H1 (cell line): ENCODE results near the gene KRABD2.

Experiments used
- CHD7 ChIP-seq: fragments of 300-600 bp; sonication (generic); IDR thresholded peaks from 2 replicates; pipeline ENCODE4 v1.7.1; 2012; ENCODE audit warnings: low read length, moderate library complexity, mild to moderate bottlenecking, inconsistent platforms; ENCODE audit not compliant: insufficient replicate concordance
- JUN ChIP-seq: IDR thresholded peaks from 2 replicates; pipeline ENCODE4 v1.6.1; 2011; ENCODE audit warnings: low read depth, mild to moderate bottlenecking, improper control_type of control experiment, low read length
- PHF8 ChIP-seq: fragments of 200-600 bp; sonication (generic); conservative IDR thresholded peaks from 2 replicates; pipeline ENCODE4 v1.7.1; 2012; ENCODE audit warnings: low read depth, mild to moderate bottlenecking, inconsistent platforms, low read length, moderate library complexity
- RAD21 ChIP-seq, 2 experiments: IDR thresholded peaks in 1 of 2; conservative IDR thresholded peaks in 1 of 2; 2 replicates each; pipeline ENCODE4 v1.6.1; 2011; ENCODE audit warnings: low read depth in 2 of 2, low read length in 2 of 2, improper control_type of control experiment in 1 of 2, inconsistent platforms in 1 of 2, mild to moderate bottlenecking in 1 of 2, moderate library complexity in 1 of 2
- RFX5 ChIP-seq: IDR thresholded peaks from 2 replicates; pipeline ENCODE4 v1.6.1; 2011; ENCODE audit warnings: low read depth, low read length, improper control_type of control experiment, borderline replicate concordance
- SIN3A ChIP-seq, 2 experiments: IDR thresholded peaks in 1 of 2; conservative IDR thresholded peaks in 1 of 2; 2 replicates each; pipeline ENCODE4 v1.6.1; 2011 to 2012; ENCODE audit warnings: low read length in 2 of 2, improper control_type of control experiment in 1 of 2, low read depth in 1 of 2, mild to moderate bottlenecking in 1 of 2
- SIRT6 ChIP-seq: IDR thresholded peaks from one replicate; pipeline ENCODE4 v1.7.1; 2012; ENCODE audit warnings: low read length, inconsistent platforms
- SUZ12 ChIP-seq: fragments of 200-600 bp; sonication (generic); IDR thresholded peaks from 2 replicates; pipeline ENCODE4 v1.6.1; 2012; ENCODE audit warnings: mild to moderate bottlenecking, inconsistent platforms, low read length, moderate library complexity, mixed read lengths
- USF2 ChIP-seq: IDR thresholded peaks from 2 replicates; pipeline ENCODE4 v1.6.1; 2011; ENCODE audit warnings: low read length, improper control_type of control experiment
- TF ChIP-seq, protein P1 (sequence below): IDR thresholded peaks from 2 replicates; pipeline ENCODE4 v1.6.1; 2011; ENCODE audit warnings: low read depth, mild to moderate bottlenecking, low read length; ENCODE audit not compliant: insufficient read depth

Gene KRABD2

GRCh38 chr17:8327303-8327649 is 49.2 kb downstream of the KRABD2 start (continued):
- TF ChIP-seq RAD21 (IDR thresholded peaks at IDR 0.05 in 1 of 2, conservative IDR thresholded peaks at IDR 0.05 in 1 of 2; ENCODE audit: low read depth in 2 of 2, low read length in 2 of 2) (no peak), SIRT6 (no peak), JUN (no peak), SIN3A (conservative IDR thresholded peaks at IDR 0.05 in 1 of 2, IDR thresholded peaks at IDR 0.05 in 1 of 2; ENCODE audit: low read depth in 1 of 2, low read length in 2 of 2) (no peak), CHD7 (no peak), RFX5 (no peak), USF2 (peak; percentile 22; the same call in 1 of the 2 replicates), SUZ12 (peak; percentile 62; the same call in 1 of the 2 replicates), PHF8 (no peak; the same call in 1 of the 2 replicates)
- TF ChIP-seq, protein P1, sequence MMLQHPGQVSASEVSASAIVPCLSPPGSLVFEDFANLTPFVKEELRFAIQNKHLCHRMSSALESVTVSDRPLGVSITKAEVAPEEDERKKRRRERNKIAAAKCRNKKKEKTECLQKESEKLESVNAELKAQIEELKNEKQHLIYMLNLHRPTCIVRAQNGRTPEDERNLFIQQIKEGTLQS: no peak
